NCI-H748 (cell line): ENCODE measurements around the gene IGSF6.
"Not testable (repeated sequence)": the region's sequence is repeated elsewhere in the genome, so short reads cannot be mapped to it uniquely, and the experiment has no call there.

Experiments used
- DNase-seq: peaks from one replicate; lab custom pipeline; 2025; ENCODE audit not compliant: unreplicated experiment; lab: John Stamatoyannopoulos, UW

IGSF6 gene

GRCh38 chr16:21629616-21630539 is 22.5 kb downstream of the IGSF6 start:
- not testable (repeated sequence) for DNase-seq

GRCh38 chr16:21628772-21629171 is 23.6 kb downstream of the IGSF6 start:
- no peak for DNase-seq

GRCh38 chr16:21628121-21628726 is 24.2 kb downstream of the IGSF6 start:
- DNase-seq = no peak

GRCh38 chr16:21626659-21627277 is 25.6 kb downstream of the IGSF6 start:
- no peak for DNase-seq

GRCh38 chr16:21625026-21625425 is 27.4 kb downstream of the IGSF6 start:
- no peak for DNase-seq

- DNase-seq = no peak
Measured at GRCh38 chr16:21622545-21622944, 29.9 kb downstream of the IGSF6 start.

GRCh38 chr16:21620592-21620991 is 31.8 kb downstream of the IGSF6 start:
- no peak for DNase-seq

- no peak for DNase-seq
Measured at GRCh38 chr16:21619765-21620425, 32.5 kb downstream of the IGSF6 start.

GRCh38 chr16:21618281-21618680 is 34.1 kb downstream of the IGSF6 start:
- DNase-seq = no peak

GRCh38 chr16:21617607-21618006 is 34.8 kb downstream of the IGSF6 start:
- DNase-seq = no peak

GRCh38 chr16:21614896-21615295 is 37.5 kb downstream of the IGSF6 start:
- DNase-seq = no peak

- DNase-seq = no peak
Measured at GRCh38 chr16:21613781-21614180, 38.6 kb downstream of the IGSF6 start.

- DNase-seq = no peak
Measured at GRCh38 chr16:21613361-21613760, 39.0 kb downstream of the IGSF6 start.

GRCh38 chr16:21611556-21612384 is 40.6 kb downstream of the IGSF6 start:
- DNase-seq = no peak

- no peak for DNase-seq
Measured at GRCh38 chr16:21611198-21611555, 41.2 kb downstream of the IGSF6 start.

GRCh38 chr16:21610766-21611165 is 41.6 kb downstream of the IGSF6 start:
- DNase-seq = no peak

- no peak for DNase-seq
Measured at GRCh38 chr16:21610006-21610544, 42.3 kb downstream of the IGSF6 start.

GRCh38 chr16:21608639-21609328 is 43.6 kb downstream of the IGSF6 start:
- DNase-seq = no peak

GRCh38 chr16:21605848-21606247 is 46.6 kb downstream of the IGSF6 start:
- not testable (repeated sequence) for DNase-seq

- DNase-seq = no peak
Measured at GRCh38 chr16:21603928-21604327, 48.5 kb downstream of the IGSF6 start.
